WERI-Rb-1 (cell line): Measurements from ENCODE around the gene MADCAM1.

Source experiments
- DNase-seq: peaks from one replicate; pipeline ENCODE4 v3.0.0-alpha.2; 2020
- H3K27ac ChIP-seq: fragments of 250-450 bp; sonication (Bioruptor Pico); 2 replicates; pipeline ENCODE4 v1.5.1; 2020; ENCODE audit warnings: mild to moderate bottlenecking, moderate library complexity
- H3K27me3 ChIP-seq: fragments of 250-450 bp; sonication (Bioruptor Pico); 2 replicates; pipeline ENCODE4 v1.5.1; 2021; ENCODE audit warnings: mild to moderate bottlenecking, low read depth, moderate library complexity; ENCODE audit not compliant: insufficient read depth, severe bottlenecking
- H3K36me3 ChIP-seq: fragments of 250-450 bp; sonication (Bioruptor Pico); 2 replicates; pipeline ENCODE4 v1.5.1; 2020; ENCODE audit warnings: mild to moderate bottlenecking, moderate library complexity
- H3K4me3 ChIP-seq: 2 replicates; pipeline ENCODE4 v1.5.1; 2011; ENCODE audit warnings: low read depth, mild to moderate bottlenecking, control low read depth, low read length
- H3K9me3 ChIP-seq: fragments of 250-450 bp; sonication (Bioruptor Pico); 2 replicates; pipeline ENCODE4 v1.5.1; 2021; ENCODE audit warnings: mild to moderate bottlenecking, moderate library complexity; ENCODE audit not compliant: severe bottlenecking
- TF ChIP-seq, protein P1 (sequence below): IDR thresholded peaks from 2 replicates; pipeline ENCODE4 v1.5.1; 2011; ENCODE audit warnings: low read depth, mild to moderate bottlenecking, control low read depth, inconsistent platforms, low read length

Gene MADCAM1

DNA sequence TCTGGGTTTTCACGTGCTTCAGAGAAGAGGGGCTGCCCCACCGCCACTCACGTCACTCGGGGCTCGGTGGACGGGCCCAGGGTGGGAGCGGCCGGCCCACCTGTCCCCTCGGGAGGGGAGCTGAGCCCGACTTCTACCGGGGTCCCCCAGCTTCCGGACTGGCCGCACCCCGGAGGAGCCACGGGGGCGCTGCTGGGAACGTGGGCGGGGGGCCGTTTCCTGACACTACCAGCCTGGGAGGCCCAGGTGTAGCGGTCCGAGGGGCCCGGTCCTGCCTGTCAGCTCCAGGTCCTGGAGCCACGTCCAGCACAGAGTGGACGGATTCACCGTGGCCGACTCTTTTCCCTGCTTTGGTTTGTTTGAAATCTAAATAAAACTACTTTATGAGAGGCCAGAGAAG is 45.4 kb downstream of the MADCAM1 start:
- Histone ChIP-seq H3K27ac (no peak overlapping the region), H3K27me3 (no peaks in the 10 kb centered on the region), H3K36me3 (peaks cover 47% of the 10 kb centered on the region), H3K4me3 (no peak overlapping the region), H3K9me3 (no peaks in the 10 kb centered on the region)
- no peak for DNase-seq
- TF ChIP-seq, protein P1, sequence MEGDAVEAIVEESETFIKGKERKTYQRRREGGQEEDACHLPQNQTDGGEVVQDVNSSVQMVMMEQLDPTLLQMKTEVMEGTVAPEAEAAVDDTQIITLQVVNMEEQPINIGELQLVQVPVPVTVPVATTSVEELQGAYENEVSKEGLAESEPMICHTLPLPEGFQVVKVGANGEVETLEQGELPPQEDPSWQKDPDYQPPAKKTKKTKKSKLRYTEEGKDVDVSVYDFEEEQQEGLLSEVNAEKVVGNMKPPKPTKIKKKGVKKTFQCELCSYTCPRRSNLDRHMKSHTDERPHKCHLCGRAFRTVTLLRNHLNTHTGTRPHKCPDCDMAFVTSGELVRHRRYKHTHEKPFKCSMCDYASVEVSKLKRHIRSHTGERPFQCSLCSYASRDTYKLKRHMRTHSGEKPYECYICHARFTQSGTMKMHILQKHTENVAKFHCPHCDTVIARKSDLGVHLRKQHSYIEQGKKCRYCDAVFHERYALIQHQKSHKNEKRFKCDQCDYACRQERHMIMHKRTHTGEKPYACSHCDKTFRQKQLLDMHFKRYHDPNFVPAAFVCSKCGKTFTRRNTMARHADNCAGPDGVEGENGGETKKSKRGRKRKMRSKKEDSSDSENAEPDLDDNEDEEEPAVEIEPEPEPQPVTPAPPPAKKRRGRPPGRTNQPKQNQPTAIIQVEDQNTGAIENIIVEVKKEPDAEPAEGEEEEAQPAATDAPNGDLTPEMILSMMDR, result no peak

DNA sequence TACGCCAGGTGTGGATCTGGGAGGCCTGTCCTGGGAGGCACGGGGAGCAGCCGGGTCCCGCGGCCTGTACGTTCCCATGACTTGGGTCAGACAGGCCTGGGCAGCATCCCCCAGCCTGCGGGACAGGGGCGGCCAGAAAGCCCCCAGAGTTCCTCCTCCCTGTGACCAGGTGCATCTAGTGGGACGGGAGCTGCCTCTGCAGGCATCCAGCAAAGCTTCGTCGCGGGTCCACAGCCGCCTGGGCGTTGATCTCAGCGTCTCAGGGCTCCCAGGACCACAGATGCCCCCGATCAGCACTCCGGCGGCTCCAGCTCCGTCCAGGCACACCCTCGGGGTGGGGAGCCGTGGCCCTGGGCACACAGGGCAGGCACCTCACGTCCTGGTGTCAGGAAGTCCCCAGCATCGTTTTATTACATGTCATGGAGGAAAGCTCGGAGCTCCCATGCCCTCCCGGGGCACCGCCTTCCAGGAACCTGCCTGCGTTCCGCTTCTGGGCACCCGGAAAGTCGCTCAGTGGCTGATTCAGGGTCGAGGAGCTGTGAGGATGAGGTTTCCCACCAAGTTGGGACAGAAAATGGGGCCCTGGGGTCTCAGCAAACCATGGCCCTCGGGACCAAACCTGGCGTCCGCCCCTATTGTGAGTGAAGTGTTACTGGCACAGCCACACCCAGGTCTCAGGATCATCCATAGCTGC is 46.0 kb downstream of the MADCAM1 start:
- TF ChIP-seq, protein P1, result no peak

DNA sequence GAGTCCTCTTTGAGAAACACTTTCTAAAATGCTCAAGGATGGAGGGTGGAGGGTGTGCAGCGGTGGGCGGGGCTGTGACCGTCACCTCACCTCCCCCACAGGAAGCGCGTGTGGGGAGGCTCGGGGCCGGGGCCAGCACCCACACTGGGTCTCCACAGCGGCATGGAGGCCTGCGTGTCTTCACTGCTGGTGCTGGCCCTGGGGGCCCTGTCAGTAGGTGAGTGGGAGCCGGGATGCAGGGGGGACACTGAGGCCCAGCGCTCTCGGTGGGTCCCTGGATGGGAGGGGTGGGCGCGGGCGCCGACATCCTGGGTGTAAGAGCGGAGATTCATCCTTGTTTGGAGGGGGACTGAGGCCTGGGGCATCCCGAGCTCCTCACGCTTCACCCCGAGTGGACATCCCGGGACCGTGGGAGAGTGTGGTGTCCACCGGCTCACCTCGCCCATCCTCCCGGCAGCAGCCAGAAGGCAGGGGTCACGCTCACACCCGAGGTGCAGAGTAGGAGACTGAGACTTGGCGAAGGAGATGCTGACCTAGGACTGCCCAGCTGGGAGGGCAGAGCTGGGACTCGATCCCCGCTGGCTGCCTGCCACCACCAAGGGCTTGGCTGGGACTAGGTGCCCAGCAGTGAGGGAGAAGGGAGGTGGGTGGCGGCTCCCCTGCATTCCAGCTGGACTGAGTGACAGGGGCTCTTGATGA is 47.8 kb downstream of the MADCAM1 start, which contains the start of gene GZMM:
Gene GZMM, plus strand, starts transcription at position 144 of the 699 bp plus-strand sequence. Its CDS starts 19 bp downstream, at position 163.
- H3K4me3 ChIP-seq, result no peak within 1 kb of the TSS
- no peaks in the 10 kb centered on the region for H3K27me3 ChIP-seq
- TF ChIP-seq, protein P1, result no peak
- peaks cover 29% of the 10 kb centered on the region for H3K36me3 ChIP-seq
- DNase-seq, result no peak
- H3K9me3 ChIP-seq, result peaks cover 3% of the 10 kb centered on the region
- no peak within 1 kb of the TSS for H3K27ac ChIP-seq

More for the DNA sequence above, 46.0 kb downstream of the MADCAM1 start:
- H3K9me3 ChIP-seq, result no peaks in the 10 kb centered on the region
- H3K4me3 ChIP-seq, result no peak overlapping the region
- DNase-seq, result no peak
- no peaks in the 10 kb centered on the region for H3K27me3 ChIP-seq
- H3K36me3 ChIP-seq, result peaks cover 42% of the 10 kb centered on the region
- no peak overlapping the region for H3K27ac ChIP-seq

DNA sequence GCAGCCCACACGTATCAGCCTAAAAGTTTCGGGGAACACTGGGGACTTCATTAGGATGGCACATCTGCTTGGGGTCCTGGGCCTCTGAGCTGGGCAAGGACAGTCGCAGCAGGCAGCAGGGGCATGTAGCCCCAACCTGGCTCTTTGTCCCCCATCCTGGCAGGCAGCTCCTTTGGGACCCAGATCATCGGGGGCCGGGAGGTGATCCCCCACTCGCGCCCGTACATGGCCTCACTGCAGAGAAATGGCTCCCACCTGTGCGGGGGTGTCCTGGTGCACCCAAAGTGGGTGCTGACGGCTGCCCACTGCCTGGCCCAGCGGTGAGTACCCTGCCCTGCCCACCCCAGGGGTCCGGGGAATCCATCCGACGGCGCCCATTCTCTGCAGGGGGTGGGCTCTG is 50.8 kb downstream of the MADCAM1 start:
- peaks cover 13% of the 10 kb centered on the region for H3K36me3 ChIP-seq
- no peak overlapping the region for H3K27ac ChIP-seq
- no peak for DNase-seq
- peaks cover 3% of the 10 kb centered on the region for H3K9me3 ChIP-seq
- no peak overlapping the region for H3K4me3 ChIP-seq
- no peaks in the 10 kb centered on the region for H3K27me3 ChIP-seq
- TF ChIP-seq, protein P1, result no peak

DNA sequence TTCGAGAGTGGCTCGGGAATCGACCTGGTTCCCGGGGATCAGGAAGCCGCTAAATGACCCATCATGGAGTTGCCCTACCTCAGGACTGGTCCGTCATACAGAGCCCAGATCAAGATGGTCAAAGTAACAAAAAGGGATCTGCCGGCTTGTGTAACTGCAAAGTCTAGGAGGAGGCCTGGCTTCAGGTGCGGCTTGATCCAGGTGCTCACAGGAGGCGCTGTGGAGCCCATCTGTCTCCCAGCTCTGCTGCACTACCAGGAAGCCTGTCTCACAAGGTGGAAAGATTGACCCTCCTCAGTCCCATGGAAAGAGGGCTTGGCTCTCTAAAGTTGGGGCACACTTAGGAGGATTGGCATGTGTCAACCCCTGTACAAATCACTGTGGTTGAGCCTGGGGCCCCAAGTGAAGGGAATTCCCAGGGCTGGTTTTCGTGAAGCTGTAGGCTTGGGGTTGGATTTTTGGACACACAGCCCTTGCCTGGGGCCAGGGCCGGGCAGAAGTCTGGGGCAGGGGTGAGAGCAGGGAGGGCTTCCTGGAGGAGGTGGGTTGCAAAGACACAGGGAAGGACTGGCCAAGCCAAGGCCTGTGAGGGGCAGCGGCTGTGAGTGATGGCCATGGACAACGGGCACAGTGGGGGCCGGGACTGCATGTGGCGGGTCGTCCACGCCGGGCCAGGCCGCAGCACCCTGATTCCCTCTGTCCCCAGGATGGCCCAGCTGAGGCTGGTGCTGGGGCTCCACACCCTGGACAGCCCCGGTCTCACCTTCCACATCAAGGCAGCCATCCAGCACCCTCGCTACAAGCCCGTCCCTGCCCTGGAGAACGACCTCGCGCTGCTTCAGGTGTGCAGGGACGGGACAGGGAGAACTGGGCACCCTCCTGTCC is 51.8 kb downstream of the MADCAM1 start:
- Histone ChIP-seq H3K4me3 (no peak overlapping the region), H3K9me3 (peaks cover 3% of the 10 kb centered on the region), H3K36me3 (peaks cover 4% of the 10 kb centered on the region), H3K27me3 (no peaks in the 10 kb centered on the region), H3K27ac (no peak overlapping the region)
- no peak for DNase-seq
- TF ChIP-seq, protein P1, result peak; percentile 30; the same call in 1 of the 2 replicates
